WTC11 (cell line): ENCODE measurements around the gene ZNF786. TPM values are rescaled to one million over a fixed set of nuclear protein-coding genes. Genes with fewer than 3 reads are reported as not detected.
A peak's percentile ranks its signal among the peaks of the same experiment; 100 is the strongest.

ENCODE experiments used
- ATAC-seq: fragments of 200-7000 bp; cut with Tn5 transposase; 2 replicates; pipeline ENCODE4 v1.10.0; 2021; ENCODE audit warnings: mild to moderate bottlenecking, moderate library complexity
- CTCF ChIA-PET: fragments of 300-600 bp; sonication (Branson Sonifier 250); formaldehyde crosslinking; loops from one replicate; lab custom pipeline; 2021; ENCODE audit warnings: antibody characterized with exemption; lab: Charles Lee
- POLR2A ChIA-PET: fragments of 350-600 bp; sonication (Branson Sonifier 250); formaldehyde crosslinking; loops from one replicate; lab custom pipeline; 2021; ENCODE audit warnings: antibody characterized with exemption; lab: Charles Lee
- DNase-seq: peaks from one replicate; pipeline ENCODE4 v3.0.0; 2021; ENCODE audit warnings: low spot score
- H3K27ac Mint-ChIP-seq: 2 replicates; pipeline ENCODE4 v1.8.0; 2021; ENCODE audit warnings: mixed read lengths
- H3K27me3 Mint-ChIP-seq: 2 replicates; pipeline ENCODE4 v1.8.0; 2021; ENCODE audit warnings: low read depth, mild to moderate bottlenecking, moderate library complexity, mixed read lengths
- H3K36me3 Mint-ChIP-seq: 2 replicates; pipeline ENCODE4 v1.8.0; 2021; ENCODE audit warnings: mixed read lengths
- H3K4me1 Mint-ChIP-seq: 2 replicates; pipeline ENCODE4 v1.8.0; 2022; ENCODE audit warnings: mixed read lengths
- H3K4me3 Mint-ChIP-seq: 2 replicates; pipeline ENCODE4 v1.8.0; 2021; ENCODE audit warnings: mild to moderate bottlenecking, moderate library complexity, mixed read lengths
- H3K9me3 Mint-ChIP-seq: 2 replicates; pipeline ENCODE4 v1.8.0; 2021; ENCODE audit warnings: mixed read lengths
- ARID4B ChIP-seq: sonication (generic); formaldehyde crosslinking; IDR thresholded peaks from 2 replicates; pipeline ENCODE4 v1.8.0; 2023; ENCODE audit warnings: missing genetic modification reagents, mild to moderate bottlenecking, borderline replicate concordance
- ATF2 ChIP-seq: sonication (generic); formaldehyde crosslinking; IDR thresholded peaks from 2 replicates; pipeline ENCODE4 v1.8.1; 2022; ENCODE audit warnings: low read depth, missing genetic modification reagents, borderline replicate concordance
- E2F5 ChIP-seq: sonication (generic); formaldehyde crosslinking; IDR thresholded peaks from 2 replicates; pipeline ENCODE4 v1.8.1; 2022; ENCODE audit warnings: mild to moderate bottlenecking, moderate library complexity, missing genetic modification reagents
- ESRRA ChIP-seq: sonication (generic); formaldehyde crosslinking; IDR thresholded peaks from 2 replicates; pipeline ENCODE4 v1.8.1; 2022; ENCODE audit warnings: mild to moderate bottlenecking, missing genetic modification reagents, borderline replicate concordance
- FOXP4 ChIP-seq: sonication (generic); formaldehyde crosslinking; IDR thresholded peaks from 2 replicates; pipeline ENCODE4 v1.8.0; 2022; ENCODE audit warnings: mild to moderate bottlenecking, missing genetic modification reagents
- HMGA2 ChIP-seq: fragments of 250-450 bp; sonication (Bioruptor Pico); IDR thresholded peaks from 2 replicates; pipeline ENCODE4 v1.4.0; 2021; ENCODE audit warnings: mild to moderate bottlenecking, moderate library complexity
- MAX ChIP-seq: sonication (generic); formaldehyde crosslinking; IDR thresholded peaks from 2 replicates; pipeline ENCODE4 v1.8.0; 2022; ENCODE audit warnings: mild to moderate bottlenecking, missing genetic modification reagents
- NFE2L1 ChIP-seq: sonication (generic); formaldehyde crosslinking; IDR thresholded peaks from 2 replicates; pipeline ENCODE4 v1.8.1; 2023; ENCODE audit warnings: missing genetic modification reagents
- RELA ChIP-seq: sonication (generic); formaldehyde crosslinking; IDR thresholded peaks from 2 replicates; pipeline ENCODE4 v1.8.1; 2022; ENCODE audit warnings: missing genetic modification reagents, mild to moderate bottlenecking, borderline replicate concordance
- SMAD3 ChIP-seq: sonication (generic); formaldehyde crosslinking; IDR thresholded peaks from 2 replicates; pipeline ENCODE4 v1.8.0; 2022; ENCODE audit warnings: missing genetic modification reagents, mild to moderate bottlenecking, borderline replicate concordance
- SOX15 ChIP-seq: fragments of 250-450 bp; sonication (Bioruptor Pico); IDR thresholded peaks from 2 replicates; pipeline ENCODE4 v1.9.0; 2021; ENCODE audit warnings: mild to moderate bottlenecking
- ZNF281 ChIP-seq: sonication (generic); formaldehyde crosslinking; IDR thresholded peaks from 2 replicates; pipeline ENCODE4 v1.8.0; 2023; ENCODE audit warnings: mild to moderate bottlenecking, missing genetic modification reagents
- total RNA-seq: library from RNA; stranded (reverse); gene quantifications from 3 replicates; pipeline ENCODE4 v1.2.3, GENCODE V29; 2021

Gene ZNF786
- total RNA-seq, 1 experiment from 2014 or later, result 11.4 TPM

- H3K9me3 Mint-ChIP-seq, result no peaks in the 10 kb centered on the region
- H3K27ac Mint-ChIP-seq, result peak overlapping the region; percentile 92
Observed at GRCh38 chr7:149023662-149024061, 66.9 kb downstream of the ZNF786 start.

More at GRCh38 chr7:149023662-149024061, 66.9 kb downstream of the ZNF786 start:
- DNase-seq (no peak), ATAC-seq (no peak)
- peaks cover 39% of the 10 kb centered on the region for H3K36me3 Mint-ChIP-seq
- no peaks in the 10 kb centered on the region for H3K27me3 Mint-ChIP-seq
- POLR2A ChIA-PET, result interaction anchor here (1.0 kb wide), 1 partner anchor 104 kb away, joined by 3 read pairs; no protein-coding TSS in a partner anchor
- peaks cover 52% of the 10 kb centered on the region for H3K4me1 Mint-ChIP-seq
- TF ChIP-seq ARID4B (CRISPR knock-in tag) (no peak), SMAD3 (CRISPR knock-in tag) (no peak), RELA (no peak), E2F5 (CRISPR knock-in tag) (no peak), HMGA2 (CRISPR knock-in tag) (no peak), ATF2 (CRISPR knock-in tag) (no peak), ESRRA (CRISPR knock-in tag) (no peak), FOXP4 (CRISPR knock-in tag) (no peak), ZNF281 (CRISPR knock-in tag) (no peak), SOX15 (CRISPR knock-in tag) (no peak), NFE2L1 (CRISPR knock-in tag) (no peak), MAX (no peak)
- H3K4me3 Mint-ChIP-seq, result peak overlapping the region; percentile 16
- CTCF ChIA-PET, result interaction anchor here (3.1 to 3.5 kb wide), 2 partner anchors 17 to 42 kb away, joined by 13 to 32 read pairs; no protein-coding TSS in a partner anchor
